HG03159 (cell line): ENCODE data around the gene RBM10.

Experiments used
- ATAC-seq: cut with Tn5 transposase; IDR thresholded peaks from one replicate; pipeline ENCODE4 v1.9.1; 2021; ENCODE audit warnings: mild to moderate bottlenecking, moderate library complexity; ENCODE audit not compliant: unreplicated experiment

RBM10 gene

DNA sequence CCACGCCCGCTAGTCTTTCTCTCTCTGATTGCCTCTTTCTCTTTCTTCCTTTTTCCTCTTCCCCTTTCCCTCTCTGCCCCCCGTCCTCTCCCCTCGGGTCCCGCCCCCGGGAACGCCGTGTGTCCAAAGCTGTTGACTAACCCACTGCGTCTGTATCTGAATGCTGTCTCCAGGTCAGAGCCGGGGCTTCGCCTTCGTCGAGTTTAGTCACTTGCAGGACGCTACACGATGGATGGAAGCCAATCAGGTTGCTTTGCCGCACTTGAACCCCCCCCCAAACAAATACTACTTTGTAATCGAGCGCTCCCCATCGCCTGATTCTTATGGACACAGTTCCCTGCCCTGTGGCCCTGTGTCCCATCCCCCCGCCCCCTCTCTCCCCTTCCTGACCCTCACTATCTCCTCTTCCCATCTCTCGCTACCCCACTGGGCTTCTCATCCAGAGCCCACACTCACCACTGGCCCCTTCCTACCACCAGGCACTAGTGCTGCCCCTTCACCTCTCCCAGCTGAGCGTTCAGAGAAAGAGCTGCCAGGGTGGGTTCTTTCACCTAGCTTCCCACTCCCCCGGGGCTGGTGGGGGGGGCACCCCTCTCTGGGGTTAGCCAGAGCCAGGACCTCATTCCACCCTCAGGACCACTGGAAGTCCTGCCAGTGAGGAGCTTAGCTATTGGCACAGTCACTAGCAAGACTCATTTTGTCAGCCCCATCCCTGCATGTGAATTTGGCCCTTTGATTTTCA is 30.0 kb downstream of the RBM10 start:
- ATAC-seq = no peak

DNA sequence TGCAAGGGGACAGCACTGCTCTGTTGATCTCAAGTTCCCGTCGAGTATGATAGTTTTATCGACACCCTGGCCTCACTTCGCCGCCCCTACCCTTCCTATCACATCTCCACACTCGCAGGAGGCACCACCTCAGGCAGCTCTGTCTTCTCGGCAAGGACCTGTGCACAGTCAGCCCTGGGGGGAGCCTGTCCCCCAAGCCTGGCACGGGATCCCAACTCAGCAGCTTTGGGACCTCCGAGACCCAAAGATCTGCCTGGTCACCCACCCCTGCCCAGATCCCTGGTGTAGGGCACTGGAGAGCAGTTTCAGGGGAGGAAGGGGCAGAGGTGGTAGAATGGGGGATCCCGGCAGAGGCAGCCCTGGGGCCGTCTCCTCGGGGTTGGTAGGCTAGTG is 30.6 kb downstream of the RBM10 start:
- no peak for ATAC-seq

DNA sequence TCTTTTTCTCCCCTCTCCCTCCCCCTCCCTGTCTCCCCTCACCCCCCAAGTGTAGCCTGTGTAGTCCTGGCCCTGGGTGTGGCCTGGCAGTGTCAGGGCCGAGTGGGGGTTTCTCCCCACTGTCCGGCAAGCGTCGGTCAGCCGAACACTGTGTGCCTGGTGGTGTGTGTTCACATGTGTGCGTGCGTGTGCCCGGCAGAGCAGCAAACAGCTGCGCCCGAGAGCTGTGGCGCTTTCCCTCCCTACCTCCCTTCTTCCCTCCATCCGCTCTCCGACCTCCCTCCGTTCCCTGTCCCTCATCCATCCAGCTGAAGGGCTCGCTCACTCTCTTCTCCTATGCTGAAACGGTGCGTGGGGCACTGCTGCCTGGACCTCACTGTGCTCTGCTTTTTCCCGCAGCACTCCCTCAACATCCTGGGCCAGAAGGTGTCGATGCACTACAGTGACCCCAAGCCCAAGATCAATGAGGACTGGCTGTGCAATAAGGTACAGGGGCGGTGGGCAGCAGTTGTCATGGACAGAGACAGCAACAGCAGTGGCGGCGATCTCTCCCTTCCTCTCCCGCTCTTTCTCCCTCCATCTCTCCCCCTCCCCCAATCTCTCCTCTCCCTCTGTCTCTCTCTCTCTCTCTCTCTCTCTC is 31.2 kb downstream of the RBM10 start:
- ATAC-seq = no peak

DNA sequence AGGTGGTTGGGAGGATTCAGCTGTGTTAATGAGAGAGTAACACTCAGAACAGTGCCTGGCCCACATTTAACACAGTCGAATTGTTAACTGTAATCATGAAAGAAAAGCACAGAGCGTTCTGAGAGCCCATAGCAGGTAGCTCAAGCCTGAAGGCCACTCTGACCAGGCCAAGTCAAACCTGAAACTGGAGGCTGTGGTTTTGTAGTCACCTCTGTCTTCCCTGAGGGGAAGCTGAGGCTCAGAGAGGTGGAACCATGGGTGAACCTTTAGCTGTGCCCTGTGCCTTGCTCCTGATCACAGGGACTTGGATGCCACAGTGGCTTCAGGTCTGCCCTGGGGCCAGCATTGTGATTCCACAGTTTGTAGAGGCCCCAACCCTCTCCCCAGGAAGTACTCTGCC is 32.1 kb downstream of the RBM10 start:
- no peak for ATAC-seq

- ATAC-seq = no peak
Measured at GRCh38 chrX:47178337-47178736, 33.3 kb downstream of the RBM10 start.

DNA sequence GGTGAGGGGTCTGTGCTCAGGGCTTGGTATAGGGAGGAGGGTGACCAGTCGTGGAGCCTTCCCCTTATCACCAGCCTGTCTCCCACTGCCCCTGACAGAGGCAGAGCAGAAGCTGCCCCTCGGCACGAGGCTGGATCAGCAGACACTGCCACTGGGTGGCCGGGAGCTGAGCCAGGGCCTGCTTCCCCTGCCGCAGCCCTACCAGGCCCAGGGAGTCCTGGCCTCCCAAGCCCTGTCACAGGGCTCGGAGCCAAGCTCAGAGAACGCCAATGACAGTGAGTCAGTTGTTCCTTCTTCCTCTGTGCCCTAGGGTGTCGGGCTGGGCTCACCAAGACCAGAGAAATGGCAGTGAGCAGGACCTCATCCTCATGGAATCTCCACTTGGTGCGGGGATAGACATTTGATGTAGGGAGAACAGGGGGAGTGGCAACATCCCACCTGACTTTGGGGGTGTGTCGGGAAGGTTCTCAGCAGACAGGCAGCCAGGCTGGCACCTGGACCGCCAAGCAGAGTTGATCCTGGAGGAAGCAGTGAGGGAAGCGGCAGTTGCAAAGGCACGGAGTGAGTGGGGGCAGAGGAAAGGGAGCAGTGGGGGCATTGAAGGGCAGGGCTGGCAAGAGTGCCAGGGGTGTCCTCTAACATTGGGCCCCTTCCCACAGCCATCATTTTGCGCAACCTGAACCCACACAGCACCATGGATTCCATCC is 34.4 kb downstream of the RBM10 start:
- ATAC-seq = no peak

DNA sequence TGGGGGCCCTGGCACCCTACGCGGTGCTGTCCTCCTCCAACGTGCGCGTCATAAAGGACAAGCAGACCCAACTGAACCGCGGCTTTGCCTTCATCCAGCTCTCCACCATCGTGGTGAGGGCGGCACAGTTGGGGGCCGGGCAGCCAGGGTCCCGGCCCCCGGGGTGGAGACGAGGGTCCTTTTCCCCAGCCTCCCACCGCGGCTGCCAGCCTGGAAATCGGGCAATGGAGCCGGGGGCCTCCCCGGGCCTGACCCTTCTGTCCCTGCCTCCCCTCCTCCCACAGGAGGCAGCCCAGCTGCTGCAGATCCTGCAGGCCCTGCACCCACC is 34.9 kb downstream of the RBM10 start:
- no peak for ATAC-seq

GRCh38 chrX:47180346-47180745 is 35.3 kb downstream of the RBM10 start:
- ATAC-seq = no peak

DNA sequence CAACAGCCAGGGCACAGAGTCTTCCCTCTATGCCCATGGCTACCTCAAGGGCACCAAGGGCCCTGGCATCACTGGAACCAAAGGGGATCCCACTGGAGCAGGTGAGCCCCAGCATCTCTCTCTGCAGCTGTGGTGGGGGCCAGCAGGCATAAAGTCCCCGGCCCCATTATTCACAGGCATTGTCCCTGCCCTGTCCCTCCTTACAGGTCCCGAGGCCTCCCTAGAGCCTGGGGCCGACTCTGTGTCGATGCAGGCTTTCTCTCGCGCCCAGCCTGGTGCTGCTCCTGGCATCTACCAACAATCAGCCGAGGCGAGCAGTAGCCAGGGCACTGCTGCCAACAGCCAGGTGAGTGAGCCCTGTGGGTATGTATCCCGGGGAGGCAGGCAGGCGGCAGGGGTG is 36.3 kb downstream of the RBM10 start:
- no peak for ATAC-seq

GRCh38 chrX:47182106-47182700 is 37.2 kb downstream of the RBM10 start:
- ATAC-seq = no peak

- ATAC-seq = no peak
Measured at GRCh38 chrX:47184486-47184885, 39.5 kb downstream of the RBM10 start.

GRCh38 chrX:47185241-47185640 is 40.2 kb downstream of the RBM10 start:
- ATAC-seq = no peak

DNA sequence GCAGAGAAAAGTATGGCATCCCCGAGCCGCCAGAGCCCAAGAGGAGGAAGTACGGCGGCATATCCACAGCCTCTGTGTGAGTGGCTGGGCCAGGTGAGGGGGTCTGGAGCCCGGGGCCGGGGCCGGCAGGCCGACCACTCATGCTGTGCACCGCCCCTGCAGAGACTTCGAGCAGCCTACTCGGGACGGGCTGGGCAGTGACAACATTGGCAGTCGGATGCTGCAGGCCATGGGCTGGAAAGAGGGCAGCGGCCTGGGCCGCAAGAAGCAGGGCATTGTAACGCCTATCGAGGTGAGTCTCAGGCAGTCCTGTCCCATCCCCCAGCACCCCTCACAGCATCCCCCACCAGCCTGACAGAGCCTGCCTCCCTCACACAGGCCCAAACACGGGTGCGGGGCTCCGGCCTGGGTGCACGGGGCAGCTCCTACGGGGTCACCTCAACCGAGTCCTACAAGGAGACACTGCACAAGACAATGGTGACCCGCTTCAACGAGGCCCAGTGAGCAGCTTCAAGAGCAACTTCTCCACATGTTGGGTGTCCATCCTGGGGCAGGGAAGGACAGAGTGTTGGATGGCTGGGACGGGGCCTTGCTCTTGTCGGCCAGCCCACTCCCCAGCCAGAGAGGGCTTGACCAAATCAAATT is 41.2 kb downstream of the RBM10 start:
- ATAC-seq = no peak

DNA sequence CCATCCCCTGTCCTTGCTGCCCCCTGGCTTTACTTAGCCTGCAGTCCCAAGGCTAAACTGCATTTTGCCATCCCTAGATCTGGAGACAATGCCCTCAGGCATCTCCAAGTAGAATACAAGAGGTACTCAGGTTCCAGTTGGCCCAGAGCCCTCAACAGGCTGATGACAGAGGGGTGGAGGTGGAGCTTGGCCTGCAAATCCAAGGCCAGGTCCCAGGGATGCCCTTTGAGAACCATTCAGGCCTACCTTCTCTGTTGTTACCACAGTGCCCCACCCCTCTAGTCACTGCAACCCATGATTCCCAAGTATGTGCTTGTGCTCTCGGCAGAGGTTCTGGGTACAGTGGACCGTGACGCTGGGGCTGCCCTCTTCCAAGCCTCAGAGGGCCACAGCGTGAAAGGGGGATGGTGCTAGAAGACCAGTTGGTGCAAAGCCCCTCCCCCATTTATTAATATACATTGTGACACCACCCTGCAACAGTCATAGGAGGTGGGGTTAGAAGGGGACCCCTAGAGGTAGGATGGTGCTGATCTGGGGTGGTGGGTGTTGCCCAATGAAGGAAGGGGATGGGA is 42.2 kb downstream of the RBM10 start:
- ATAC-seq = no peak

DNA sequence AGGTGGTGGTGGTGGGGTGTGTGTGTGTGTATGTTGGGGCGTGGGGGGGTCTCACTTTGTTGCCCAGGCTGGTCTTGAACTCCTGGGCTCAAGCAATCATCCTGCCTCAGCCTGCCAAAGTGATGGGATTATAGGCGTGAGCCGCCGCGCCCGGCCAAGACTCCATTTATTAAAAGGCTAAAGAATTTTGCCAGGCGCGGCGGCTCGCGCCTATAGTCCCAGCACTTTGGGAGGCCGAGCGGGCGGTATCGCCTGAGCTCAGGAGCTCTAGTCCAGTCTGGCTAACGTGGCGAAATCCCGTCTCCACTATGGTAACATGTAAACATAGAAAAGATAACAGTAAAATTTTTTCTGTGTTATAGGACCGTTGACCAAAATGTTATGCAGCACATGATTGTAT is 44.9 kb downstream of the RBM10 start:
- ATAC-seq = no peak

GRCh38 chrX:47190445-47191269 is 45.6 kb downstream of the RBM10 start:
- ATAC-seq = peak; percentile 32

DNA sequence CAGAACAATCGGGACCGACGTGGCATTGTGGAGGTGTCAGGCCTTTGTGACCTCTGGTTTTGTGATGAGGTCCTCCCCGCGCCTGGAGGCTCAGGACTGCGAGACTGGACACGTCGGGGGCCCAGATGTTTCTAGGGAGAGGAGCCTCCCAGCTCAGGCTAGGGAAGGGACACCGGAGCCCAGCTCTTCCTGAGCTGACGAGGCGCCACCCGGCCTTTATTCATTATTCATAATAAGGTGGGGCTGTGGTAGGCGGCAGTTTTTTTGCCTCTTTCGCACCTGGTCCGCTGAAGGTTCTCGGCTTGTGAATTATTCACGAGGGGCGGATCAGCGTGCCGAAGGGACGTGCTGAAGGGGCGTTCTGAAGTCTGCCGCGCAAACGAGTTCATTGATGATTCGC is 46.3 kb downstream of the RBM10 start:
- ATAC-seq = no peak

- ATAC-seq = no peak
Measured at GRCh38 chrX:47191806-47192401, 46.9 kb downstream of the RBM10 start.

DNA sequence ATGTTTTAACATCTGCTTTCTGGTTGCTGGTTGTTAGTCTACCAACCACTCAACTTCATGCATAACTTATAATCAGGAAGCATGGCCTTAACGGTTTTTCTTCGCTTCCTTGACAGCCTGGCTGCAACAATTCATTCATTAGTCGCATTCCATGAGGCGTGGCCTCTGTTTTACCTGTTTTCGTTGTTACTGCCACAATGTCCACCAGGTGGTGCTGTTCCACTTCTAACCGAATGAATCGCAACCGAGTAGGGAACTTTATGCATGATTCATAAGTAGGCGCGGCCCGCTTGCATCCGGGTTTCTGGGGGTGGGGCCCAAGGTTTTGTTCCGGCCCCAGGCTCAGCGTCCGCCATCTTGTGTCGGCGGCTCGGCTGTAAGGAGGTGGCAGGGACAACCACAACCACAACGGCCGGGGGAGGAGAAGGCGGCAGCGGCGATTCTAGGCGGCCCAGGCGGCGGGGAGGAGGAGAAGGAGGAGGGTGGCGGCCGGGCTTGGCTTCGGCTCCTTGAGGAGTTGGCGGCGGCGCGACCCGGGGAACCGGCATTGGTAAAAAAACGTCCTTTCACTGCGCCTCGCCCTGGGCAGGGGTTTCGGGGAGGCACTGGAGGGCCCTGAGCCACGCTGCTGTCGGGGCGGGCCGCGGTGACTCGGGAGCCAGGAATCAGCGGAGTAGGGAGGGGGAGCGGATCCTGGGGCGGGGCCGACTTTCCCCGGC is 48.6 kb downstream of the RBM10 start, which contains the start of gene UBA1:
UBA1 (plus strand) TSS at position 355 of the 719 bp plus-strand sequence. CDS start 4,974 bp downstream, outside the sequence.
- peak; percentile 87 for ATAC-seq
